ENCODE measurements around the gene SYCN. TPM values are rescaled to one million over a fixed set of nuclear protein-coding genes. Genes with fewer than 3 reads are reported as not detected.

The SYCN gene
- total and polyA plus RNA-seq, 2 of the 8 experiments (the other 6 are each of a cell fraction or from before 2014, with no cell fraction given) = not detected

DNA sequence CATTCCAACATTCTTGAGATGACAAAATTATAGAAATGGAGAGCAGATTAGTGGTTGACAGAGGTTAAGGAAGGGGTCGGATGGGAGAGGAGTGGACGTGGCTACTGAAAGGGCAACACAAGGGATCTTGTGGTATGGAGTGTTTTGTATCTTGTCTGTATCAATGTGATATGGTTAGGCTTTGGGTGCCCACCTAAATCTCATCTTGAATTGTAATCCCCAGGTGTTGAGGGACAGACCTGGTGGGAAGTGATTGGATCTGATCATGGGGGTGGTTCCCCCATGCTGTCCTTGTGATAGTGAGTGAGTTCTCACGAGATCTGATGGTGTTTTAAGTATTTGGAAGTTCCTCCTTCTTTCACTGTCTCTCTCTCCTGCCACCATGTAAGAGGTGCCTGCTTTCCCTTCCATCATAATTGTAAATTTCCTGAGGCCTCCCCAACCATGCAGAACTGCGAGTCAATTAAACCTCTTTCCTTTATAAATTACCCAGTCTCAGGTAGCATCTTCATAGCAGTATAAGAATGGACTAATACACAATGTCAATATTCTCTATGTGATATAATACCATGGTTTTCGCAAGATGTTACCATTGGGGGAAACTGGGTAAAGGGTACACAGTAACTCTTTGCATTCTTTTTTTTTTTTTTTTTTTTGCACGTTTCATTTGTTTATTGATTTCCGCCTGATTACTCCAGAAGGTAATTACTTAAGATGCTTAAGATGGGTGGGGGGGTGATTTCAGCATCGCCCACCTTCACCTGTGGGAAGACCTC is 49.5 kb upstream of the SYCN start:
- DNase-seq (ENCODE audit: low read depth in 1 of 2, low spot score in 2 of 2) (no peak), FAIRE-seq (no peak)
- H3K4me1 ChIP-seq (replicated peaks in 1 of 4; ENCODE audit: control insufficient read depth in 3 of 4, insufficient read depth in 4 of 4, low read length in 3 of 4) = peaks cover 0 to under 1% (median under 1%) of the 10 kb centered on the region in 4 experiments; a peak in 3 of 7 replicates
- no peak overlapping the region for H4K91ac ChIP-seq (replicated peaks; ENCODE audit: insufficient read length, low read length)
- H2AK5ac ChIP-seq (ENCODE audit: low read depth, low read length) = no peak overlapping the region
- H2BK120ac ChIP-seq (replicated peaks; ENCODE audit: low read depth, low read length) = no peak overlapping the region
- ChIA-PET CTCF (ENCODE audit: partially characterized antibody) (interaction anchor here (0.7 kb wide), 1 partner anchor 10 kb away, joined by 3 read pairs; no protein-coding TSS in a partner anchor), POLR2A (ENCODE audit: partially characterized antibody) (interaction anchor here (0.9 kb wide), 1 partner anchor 119 kb away, joined by 3 read pairs; no protein-coding TSS in a partner anchor)
- no peak overlapping the region for H3K4ac ChIP-seq (replicated peaks; ENCODE audit: insufficient read length, low read depth, low read length)
- no peak overlapping the region for H3K9ac ChIP-seq (replicated peaks in 1 of 4; ENCODE audit: extremely low read depth in 1 of 4, low read depth in 3 of 4, low read length in 3 of 4)
- peaks cover 10 to 23% (median 18%) of the 10 kb centered on the region in 4 experiments for H3K27me3 ChIP-seq (replicated peaks in 1 of 4; ENCODE audit: control insufficient read depth in 3 of 4, extremely low read depth in 1 of 4, insufficient read depth in 3 of 4, low read length in 3 of 4)
- H3K23me2 ChIP-seq (ENCODE audit: low read depth, low read length) = no peaks in the 10 kb centered on the region
- H3K27ac ChIP-seq (ENCODE audit: low read depth, low read length) = no peak overlapping the region
- peaks cover 0 to 5% of the 10 kb centered on the region in 2 experiments for H4K20me1 ChIP-seq (replicated peaks in 1 of 2; ENCODE audit: control insufficient read depth in 1 of 2, insufficient read depth in 2 of 2, low read length in 2 of 2)
- H3K36me3 ChIP-seq (ENCODE audit: control insufficient read depth in 2 of 4, insufficient read depth in 4 of 4, low read length in 3 of 4) = no peaks in the 10 kb centered on the region
- WGBS, 2 experiments (ENCODE audit: extremely low coverage in 1 of 2, insufficient coverage in 1 of 2, insufficient read length in 1 of 2, insufficient replicate concordance in 2 of 2, low coverage in 1 of 2, low lambda C conversion rate in 2 of 2, missing lambda C conversion rate in 1 of 2) = 75% methylated on average over 8 of the region's 8 CpGs; no CpG with 5 or more reads in 1 of the 2 experiments
- TF ChIP-seq TBP (IDR thresholded peaks at IDR 0.05; ENCODE audit: low read depth, low read length) (no peak), BRCA1 (IDR thresholded peaks at IDR 0.05; ENCODE audit: low read depth, low read length) (no peak), NRF1 (IDR thresholded peaks at IDR 0.05; ENCODE audit: low read depth, low read length) (no peak)
- H3K4me2 ChIP-seq (ENCODE audit: insufficient read depth in 1 of 2, low read depth in 2 of 2, low read length in 2 of 2) = no peak overlapping the region
- H2BK12ac ChIP-seq (ENCODE audit: low read depth, low read length) = no peak overlapping the region
- no peak overlapping the region for H3K14ac ChIP-seq (ENCODE audit: insufficient read length)
- no peak overlapping the region for H3K56ac ChIP-seq (replicated peaks; ENCODE audit: insufficient read length, low read depth, low read length)
- H3K18ac ChIP-seq (ENCODE audit: extremely low read depth, low read length) = no peak overlapping the region
- no peak overlapping the region for H2BK15ac ChIP-seq (ENCODE audit: low read length)
- no peak overlapping the region for H2AFZ ChIP-seq (ENCODE audit: low read length)
- no peaks in the 10 kb centered on the region for H3K79me1 ChIP-seq (ENCODE audit: low read depth, low read length)
- no peak overlapping the region for H3K4me3 ChIP-seq (ENCODE audit: extremely low read depth in 1 of 4, insufficient read depth in 2 of 4, low read depth in 3 of 4, low read length in 4 of 4)
- no peak overlapping the region for H3K23ac ChIP-seq (ENCODE audit: insufficient read length)
- no peak overlapping the region for H4K5ac ChIP-seq (ENCODE audit: insufficient read length, low read depth, low read length)
- H3K9me3 ChIP-seq (ENCODE audit: insufficient read depth in 2 of 2, low read depth in 1 of 2, low read length in 1 of 2) = 0 out of 4 replicates have a peak, but pooled peaks cover 0 to 3% of the 10 kb centered on the region in 2 experiments
- no peak overlapping the region for H4K8ac ChIP-seq (ENCODE audit: extremely low read depth, insufficient read depth, low read length)
- no peak overlapping the region for H2BK20ac ChIP-seq (ENCODE audit: low read length)
- H3K79me2 ChIP-seq (ENCODE audit: control insufficient read depth in 1 of 2, insufficient read depth in 2 of 2, low read length in 2 of 2) = no peaks in the 10 kb centered on the region
- H2BK5ac ChIP-seq (ENCODE audit: low read depth, low read length) = no peak overlapping the region

Data from H1 (cell line).